ENCODE data around the gene BAHCC1.

BAHCC1 gene

DNA sequence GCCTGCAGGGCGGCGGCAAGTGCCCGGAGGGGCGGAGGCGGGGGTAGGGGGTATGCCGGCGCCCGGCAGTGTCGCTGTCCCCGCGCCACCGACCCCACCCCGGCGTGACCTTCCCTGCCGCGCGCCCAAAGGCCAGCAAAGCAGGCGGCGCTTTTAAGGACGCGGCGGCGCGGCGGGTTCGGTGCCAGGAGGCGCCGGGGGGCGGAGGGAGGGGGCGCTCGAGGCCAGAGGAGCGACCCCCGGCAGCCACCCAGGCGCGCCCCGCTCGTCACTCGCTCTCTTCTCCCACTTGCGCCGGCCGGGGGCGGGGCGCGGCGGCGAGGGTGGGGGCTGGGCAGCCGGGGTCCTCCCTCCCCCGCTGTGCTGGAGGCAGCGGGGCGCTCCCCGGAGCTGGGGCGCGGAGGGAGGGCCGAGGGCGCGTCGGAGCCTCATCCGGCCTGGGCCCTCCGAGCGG lies 8.6 kb upstream of the BAHCC1 start:
- no peak for DNase-seq (ENCODE audit: low read depth in 3 of 3)

DNA sequence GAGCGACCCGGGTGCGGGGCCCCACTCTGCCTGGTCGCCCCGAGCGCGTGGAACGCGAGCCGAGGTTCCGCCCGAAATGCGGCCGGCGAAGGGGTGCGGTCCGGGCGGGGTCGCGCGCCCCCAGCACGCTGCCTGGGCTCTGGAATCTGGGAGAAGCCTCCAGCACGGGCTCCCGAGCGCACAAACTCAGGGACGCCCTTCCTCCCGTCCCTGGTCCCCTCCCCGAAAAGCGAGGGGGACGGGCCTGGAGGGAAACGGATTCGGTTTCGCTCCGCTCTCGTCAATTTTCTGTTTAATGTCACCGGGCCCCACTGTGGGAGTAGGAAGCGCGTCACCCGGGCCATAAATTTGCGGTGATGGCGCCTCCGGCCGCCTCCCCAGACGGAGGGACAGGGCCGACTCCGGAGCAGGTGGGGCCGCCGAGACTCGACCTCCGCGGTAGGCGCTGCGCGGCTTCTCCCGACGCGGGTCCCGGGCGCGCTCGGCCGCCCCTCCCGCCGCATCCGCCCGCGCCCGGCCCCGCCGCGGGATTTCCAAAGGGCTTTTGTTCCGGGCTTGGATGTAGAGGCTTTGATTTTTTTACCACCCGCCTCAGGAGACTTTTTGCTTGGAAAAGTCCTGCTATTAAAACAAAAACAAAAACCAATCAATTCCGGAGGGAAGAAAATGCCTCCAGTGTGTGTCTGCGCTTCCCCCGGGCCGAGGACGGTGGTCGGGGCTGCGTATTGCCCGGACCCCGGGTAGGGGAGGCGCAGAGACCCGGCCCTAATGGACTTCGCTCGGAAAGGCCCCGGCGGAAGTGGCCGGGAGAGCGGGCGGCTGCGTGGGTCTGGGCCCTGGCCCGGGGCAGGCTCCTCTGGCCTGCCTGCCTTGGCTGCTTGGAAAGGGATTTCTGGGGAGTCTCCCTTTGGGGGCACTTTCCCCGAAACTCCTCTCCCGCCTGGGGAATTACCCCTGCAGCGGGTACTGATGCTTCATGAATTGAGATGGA lies 7.9 kb upstream of the BAHCC1 start:
- DNase-seq (ENCODE audit: low read depth in 3 of 3) = peak in 2 of 3 experiments; percentile 15 to 41

DNA sequence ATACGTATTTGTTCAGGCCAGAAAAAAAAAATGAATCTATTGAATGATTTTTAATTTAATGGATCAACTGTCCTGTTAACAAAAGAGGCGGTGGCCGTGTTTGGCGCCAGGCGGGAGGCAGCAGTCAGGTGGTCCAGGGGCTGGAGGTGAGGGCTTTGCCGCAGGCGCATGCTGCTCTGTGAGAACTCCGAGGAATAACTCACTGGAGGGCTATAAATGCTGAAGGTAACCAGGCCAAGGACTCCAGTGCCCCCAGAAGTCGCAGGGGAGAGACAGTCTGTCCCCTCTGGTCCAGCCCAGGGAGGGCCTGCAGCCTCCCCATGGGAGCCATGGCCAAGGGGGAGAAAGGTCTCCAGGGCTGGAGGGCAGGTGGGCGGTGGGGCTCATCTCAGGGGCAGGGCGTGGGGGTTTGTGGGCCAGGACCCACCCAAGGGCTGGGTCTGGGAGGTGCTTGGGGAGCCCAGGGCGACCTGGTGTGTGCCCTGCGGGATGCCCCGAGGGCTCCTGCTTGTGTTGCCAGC lies 7.1 kb upstream of the BAHCC1 start:
- no peak for DNase-seq (ENCODE audit: low read depth in 3 of 3)

DNA sequence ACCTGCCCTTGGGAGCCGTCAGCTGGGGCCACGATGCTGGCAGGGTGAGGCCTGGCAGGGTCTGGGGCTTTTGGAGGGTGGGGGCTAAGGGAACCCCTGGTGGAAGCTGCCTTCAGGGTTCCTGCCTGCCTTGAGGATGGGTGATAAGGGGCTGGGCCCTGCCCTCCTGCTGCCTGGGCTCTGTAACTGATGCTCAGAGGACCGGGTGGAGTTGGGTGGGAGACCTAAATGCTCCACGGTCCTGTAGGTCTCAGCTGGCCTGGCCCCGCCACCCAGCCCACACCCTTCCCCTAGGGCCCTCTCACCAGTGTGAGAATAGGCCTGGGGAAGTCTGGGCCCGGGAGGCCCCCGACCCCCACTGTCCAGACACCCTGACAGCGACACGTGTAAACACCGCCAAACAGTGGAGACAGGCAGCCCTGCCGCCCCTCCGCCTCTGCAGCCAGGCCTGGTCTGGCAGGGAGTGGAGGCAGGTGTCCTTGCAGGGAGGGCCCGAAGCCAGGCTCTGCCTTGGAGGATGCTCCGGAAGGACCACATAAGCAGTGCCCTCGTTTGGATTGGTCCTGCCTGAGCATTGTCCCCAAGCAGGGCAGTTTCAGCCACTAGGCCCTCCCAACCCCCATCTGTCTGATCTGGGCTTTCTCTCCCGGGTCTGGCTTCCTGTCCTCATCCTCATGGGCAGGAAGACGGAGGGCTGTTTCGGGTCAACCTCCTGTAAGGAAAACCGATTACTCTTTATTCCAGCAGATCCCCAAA lies 6.5 kb upstream of the BAHCC1 start:
- no peak for DNase-seq (ENCODE audit: low read depth in 3 of 3)

DNA sequence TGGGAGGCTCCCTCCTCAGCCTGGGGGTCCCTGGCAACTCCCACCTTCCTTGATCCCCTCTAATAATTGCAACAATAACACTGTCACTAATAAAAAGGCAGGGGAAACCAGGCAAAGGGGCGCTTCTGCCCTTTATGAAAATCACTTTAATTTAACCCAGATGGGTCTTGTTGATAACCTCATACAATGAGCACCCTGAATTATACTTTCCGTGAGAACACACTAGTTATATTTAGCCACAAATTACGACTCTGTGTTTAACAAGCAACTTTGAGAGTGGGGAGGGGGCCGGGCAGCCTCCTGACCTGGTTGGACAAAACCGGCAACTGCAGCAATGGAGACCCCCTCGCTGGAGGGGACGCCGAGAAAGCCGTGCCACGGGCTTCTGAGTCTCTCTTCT lies 5.7 kb upstream of the BAHCC1 start:
- DNase-seq (ENCODE audit: low read depth in 3 of 3) = no peak

DNA sequence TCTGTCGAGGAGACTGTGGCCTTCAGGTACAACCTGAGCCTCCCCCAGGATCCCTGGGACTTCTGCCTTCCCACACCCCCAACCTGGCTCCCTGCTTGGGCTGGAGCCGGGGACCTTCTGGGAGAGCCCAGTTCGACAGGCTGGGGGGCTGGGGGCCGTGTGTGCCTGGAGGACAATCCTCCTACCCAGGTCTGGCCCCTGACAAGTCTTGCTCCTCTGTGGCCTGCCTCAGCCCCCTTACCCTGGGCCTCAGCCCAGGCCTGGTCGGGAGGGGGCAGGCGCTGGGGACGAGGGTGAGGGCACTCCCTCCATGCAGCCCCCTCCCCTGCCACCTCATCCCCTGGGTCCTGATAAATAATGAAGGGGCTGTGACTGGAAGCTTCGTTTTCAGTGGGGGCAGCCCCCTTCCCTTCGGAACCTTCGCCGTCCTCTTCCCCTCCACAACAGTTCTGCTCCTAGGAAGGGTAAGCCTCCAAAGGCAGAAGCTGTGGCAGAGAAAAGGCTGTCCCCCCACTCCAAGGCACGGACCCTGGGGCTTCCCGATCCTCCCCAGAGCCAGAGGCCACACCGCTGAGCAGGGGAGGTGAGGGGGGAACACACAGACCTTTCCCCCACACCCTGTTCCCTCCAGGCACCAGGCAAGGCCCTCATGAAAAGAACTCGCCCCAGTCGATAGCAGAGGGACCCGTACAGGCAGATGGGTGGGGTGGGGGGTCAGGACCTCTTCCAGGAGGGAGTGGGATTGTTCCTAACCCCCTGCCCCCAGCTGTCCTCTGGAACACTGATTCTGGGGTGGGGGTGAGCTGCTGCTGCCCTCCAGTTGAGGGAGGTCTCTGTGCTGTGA lies 5.0 kb upstream of the BAHCC1 start:
- DNase-seq (ENCODE audit: low read depth in 3 of 3) = no peak

DNA sequence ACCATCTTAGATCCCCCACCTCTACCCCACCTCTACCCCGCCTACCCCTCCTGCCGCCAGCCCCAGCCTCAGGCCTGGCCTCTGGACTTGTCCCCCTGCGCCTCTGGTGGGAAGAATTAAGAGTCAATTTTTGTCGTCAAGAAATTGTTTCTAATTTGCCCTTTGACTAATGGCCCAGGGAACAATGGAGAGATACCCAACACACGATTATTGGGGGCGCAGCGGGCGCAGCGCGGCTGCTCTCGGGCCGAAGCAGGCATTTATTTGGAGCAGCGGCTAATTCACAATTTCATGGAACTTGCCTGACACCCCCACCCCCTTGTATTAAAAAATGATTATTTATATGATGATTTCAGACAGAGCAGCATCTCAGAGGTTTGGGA lies 4.4 kb upstream of the BAHCC1 start:
- DNase-seq (ENCODE audit: low read depth in 3 of 3) = no peak

DNA sequence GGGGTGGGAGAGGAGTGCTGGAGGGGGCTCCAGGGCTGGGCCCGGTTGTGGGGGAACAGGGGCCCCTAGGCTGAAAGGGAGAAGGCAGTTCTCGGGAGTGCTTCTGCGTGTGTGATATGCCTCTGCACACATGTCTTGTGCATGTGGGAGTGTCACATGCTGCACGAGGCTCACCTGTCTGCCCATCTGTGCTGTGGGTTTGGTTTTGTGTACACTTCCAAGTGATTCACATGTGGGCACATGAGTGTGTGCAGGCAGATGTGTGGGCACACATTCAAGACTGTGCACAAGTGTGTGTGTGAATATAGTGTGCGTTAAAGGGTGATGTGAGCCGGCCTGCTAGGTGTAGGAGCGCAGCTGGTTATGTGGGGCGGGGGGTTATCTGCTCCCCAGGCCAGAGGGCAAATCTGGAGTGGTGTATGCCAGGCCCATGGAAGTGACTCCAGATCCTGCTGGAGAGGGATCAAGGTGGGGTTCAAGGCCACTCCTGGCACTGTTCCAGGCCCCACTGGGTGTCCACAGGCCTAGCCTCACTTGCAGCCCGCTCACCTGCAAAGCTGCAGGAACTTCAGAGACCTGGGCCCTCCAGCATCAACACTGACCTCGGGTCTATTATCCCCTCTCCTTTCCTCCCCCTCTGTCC lies 3.8 kb upstream of the BAHCC1 start:
- DNase-seq (ENCODE audit: low read depth in 3 of 3) = no peak

DNA sequence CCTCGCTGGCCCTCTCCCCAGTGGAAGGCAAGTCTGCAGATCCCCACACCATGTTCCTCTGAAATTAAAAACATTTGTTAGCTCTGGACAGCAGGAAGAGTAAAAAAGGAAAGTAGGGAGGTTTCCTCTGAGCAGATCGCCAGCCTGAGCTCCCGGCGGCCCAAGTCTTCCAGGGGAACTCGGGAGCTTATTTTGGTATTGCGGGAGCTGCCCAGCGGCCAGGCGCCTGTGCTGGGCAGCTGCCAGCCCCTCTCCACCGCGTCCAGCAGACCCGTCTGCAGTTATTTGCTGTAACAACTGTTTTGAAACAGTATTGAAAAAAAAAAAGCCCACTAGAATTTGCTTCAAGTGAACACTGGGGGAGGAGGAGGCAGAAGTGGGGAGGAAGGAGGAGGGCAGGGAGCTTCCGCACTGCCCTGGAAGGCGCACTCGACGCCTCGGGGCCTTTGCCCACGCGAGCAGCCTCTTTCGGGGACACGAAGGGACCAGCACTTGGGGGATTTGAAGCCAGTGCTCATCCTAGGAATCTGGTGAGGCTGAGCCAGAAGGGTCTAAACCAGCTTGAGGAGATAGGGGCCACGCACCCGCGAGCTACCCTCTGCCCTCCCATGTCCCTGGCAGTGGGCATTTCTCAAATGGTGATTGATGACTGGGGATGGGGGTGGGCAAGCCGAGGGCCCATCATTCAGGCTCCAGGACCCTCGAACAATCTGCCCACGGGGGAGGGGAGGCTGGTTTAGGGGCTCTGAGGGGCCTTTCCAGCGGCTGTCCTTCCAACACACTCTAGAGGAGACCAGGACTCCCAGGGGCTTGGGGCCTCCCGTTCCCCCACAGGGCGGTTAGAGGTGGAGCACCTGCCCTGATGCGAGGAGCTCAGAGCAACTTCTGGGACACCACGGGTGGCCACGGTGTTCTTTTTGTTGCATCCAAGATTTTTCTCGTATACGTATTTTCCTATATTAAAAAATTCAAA lies 3.0 kb upstream of the BAHCC1 start:
- no peak for DNase-seq (ENCODE audit: low read depth in 3 of 3)

DNA sequence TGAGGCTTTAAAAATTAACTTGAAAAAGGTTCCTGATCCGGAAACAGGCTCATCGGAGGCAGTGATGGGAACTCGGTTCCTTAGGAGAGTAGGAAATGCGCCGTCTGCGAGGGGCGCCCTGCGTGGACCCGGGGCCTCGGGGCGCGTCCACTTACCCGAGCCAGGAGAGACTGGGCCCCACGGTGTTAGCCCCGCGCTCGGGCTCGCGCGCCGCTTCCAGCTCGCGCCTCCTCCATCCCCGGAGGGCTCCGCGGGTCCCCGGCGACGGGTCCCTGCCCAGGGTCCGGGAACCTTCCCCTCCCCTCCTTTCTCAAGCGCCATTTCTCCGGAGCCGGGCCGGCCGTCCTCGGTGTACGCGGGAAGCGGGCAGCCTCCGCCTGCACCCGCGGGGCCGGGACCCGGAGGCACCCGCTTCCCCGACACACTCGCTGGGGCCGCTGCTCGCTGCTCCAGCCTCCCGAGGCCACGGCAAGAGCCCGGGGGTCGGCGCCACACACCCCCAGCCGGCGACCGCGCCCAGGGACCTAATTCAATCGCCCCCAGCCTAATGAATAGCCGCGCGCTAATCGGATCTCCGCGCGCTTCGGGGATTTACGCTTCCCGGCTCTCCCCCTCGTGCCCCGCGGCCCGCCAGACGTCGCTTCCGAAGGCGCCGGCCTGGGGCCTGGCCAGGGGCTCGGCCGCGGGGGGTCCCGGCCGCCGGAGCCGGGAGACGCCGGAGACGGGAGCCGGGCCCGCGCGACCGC lies 2.2 kb upstream of the BAHCC1 start:
- DNase-seq (ENCODE audit: low read depth in 3 of 3) = no peak

DNA sequence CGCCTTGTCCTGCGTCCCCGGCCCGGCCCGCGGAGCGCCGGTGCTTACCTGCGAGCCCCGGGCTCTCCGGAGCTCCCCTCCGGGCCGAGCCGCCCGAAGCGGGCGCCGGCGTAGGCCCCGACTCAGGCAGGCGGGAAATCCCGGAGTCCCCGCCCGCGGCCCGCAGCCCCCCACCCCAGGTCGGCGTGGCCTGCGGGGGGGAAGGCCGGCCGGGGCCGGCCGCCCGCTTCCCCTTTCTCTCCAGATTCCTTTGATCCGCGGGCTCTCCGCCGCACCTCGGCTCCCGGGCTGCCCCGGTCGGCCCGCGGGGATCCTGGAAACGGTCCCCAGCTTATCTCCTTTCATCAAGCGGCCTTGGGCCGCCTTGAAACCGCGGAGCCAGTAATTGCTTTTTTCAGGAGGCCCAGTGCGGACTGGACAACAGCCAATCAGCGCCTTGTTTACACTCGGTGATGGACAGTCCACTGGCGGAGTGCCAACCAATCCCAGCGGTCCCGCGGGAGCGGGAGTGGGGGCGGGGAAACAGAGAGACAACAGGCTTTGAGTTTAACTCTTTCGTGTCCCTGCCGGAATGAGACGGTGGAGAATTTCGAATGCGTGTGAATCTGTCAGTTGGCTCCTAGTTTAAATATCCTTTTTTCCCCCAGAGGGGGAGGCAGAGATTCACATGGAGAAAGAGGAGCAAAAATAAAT lies 1.4 kb upstream of the BAHCC1 start:
- no peak for DNase-seq (ENCODE audit: low read depth in 3 of 3)

DNA sequence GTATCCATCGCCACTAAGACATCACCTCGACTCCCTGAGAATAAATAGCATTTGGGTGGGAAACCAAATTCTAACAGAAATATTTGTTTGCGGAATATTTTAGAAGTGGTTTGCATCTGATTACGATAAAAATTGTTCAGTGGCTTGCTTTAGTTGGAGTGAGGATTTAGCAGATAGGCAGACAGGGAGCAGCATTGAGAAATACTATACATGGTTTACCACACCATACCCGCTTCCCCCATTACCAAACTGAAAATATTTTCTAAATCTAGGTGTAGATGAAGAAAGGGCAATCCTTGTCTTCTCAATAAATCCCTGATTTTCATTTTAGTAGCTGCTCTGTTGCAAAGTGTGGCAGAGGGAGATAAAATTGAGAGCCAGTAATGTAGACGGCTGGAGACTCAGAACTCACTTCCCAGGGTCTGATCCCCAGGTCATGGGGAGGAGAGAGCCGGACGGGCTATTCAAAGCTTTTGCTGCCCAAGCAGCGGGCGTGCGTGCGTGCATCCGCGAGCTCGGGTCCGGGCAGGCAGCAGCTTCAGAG lies 808 bp upstream of the BAHCC1 start:
- no peak for DNase-seq (ENCODE audit: low read depth in 3 of 3)

DNA sequence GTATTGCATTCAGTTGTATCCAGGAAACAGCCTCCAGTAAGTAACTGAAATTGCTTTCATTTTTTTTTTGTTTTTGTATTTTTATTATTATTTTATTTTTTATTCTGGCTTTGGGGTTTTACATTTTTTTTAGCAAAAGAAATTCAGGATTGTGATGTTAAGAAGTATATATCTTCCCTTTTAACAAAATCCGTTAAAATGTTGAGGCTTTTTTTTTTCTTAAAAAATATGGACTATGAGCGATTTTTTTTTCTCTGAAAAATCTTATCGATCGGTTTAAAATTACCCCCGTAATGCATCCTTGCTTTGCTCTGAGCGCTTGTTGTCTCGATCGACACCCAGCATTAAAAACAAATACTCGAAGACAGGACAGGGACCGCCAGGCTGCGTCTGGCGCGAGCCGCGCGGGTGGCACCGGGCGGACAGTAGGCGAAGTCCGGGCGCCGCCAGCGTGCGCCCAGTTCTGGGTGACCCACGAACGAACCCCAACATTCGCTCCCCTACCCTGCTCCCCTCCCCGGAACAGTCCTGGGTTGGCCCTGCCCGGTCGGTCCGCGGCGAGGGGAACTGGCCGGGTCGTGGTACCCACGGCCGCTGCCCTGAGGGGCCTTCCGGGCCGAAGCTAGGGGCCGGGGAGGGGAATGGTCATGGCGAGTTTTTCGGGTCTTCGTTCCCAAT lies 482 bp downstream of the BAHCC1 start:
- no peak for DNase-seq (ENCODE audit: low read depth in 3 of 3)

DNA sequence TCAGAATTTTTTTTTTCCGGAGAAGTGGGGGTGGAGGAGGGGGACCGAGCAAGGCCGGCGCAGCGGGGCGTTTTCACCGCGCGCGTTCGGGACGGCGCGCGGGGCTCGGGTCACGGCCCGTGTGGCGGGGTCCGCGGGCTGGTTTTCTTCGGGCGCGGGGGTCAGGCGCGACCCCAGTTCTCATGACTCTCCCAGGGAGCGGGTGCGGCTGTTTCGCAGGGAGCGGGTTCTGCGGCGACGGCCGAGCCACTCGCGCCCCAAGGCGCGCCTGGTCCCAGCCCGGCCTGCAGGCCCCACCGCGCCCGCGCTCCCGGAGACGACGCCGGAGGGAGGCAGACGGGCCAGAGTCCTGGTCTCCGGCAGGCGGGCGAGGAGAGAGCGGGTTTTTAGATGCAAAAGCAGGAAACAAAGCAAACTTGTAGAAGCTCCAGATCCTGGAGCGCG lies 1.0 kb downstream of the BAHCC1 start:
- no peak for DNase-seq (ENCODE audit: low read depth in 3 of 3)

DNA sequence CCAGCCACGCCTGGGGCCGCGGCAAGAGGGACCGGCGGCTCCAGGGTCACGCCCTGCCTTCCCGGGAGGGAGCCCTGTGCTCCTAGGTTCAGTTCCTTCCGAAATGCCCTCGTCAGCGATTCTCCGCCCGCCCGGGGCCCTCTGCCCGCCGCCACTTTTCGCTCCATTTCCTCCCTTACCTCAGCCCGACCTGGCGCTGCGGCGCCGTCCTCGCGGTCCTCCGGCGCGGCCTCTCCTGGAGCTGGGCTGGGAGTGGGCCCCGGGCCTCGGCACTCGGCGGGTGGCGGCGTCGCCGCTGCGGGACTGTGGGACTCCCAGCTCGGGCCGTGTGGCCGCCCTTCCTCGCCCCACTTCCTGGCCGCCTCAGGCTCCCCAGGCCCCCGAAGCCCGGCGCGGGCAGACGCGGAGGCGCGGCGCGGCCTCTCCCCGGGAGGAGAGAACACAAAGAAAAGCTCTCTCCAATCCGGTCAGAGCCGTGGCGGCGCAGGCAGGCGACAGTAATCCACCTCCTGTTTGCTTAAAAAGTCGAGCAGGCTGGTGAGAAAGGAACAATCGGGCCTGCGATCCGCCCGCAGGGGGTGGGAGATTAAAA lies 1.6 kb downstream of the BAHCC1 start:
- no peak for DNase-seq (ENCODE audit: low read depth in 3 of 3)

DNA sequence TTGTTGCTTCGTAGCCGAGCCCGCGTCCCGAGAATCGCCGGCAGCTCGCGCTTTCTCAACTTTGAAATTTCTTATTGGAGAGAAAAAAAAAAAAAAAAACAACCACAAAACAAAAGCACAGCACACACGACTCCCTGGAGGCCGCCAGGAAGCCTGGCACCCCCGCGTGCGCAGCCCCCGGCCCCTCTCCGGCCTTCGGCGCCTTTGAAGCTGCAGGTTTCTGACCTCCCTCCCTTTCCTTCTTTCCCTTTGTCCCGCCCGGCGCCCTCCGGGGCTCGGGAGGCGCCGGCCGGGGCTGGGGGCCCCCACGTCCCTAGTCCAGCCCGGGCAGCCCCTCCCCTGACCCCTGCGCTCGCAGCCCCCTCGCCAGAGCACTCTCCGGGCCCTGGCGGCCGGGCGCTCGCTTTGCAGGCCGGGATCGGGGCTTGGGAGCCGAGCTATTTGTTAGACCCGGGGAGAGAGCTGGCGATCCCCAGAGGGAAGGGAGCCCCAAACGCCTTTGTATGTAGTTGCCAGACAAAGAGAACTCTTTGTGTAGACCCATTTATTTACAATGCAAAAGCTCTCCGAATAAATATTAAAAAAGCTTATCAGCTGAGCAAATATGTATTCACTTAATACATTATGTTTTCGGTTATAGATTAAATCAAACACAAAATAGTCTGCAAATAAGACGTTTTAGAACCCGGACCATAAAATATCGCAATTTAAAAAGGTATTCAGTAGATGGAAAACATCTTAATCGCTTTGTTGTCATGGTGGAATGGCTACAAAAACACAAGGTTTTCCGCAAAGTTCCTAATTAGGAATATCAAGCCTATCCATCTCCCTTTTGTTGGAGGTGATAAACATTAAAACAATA lies 2.3 kb downstream of the BAHCC1 start:
- DNase-seq (ENCODE audit: low read depth in 3 of 3) = no peak
